H9 (cell line): ENCODE data around the gene MAGI1. TPM values are rescaled to one million over a fixed set of nuclear protein-coding genes. Genes with fewer than 3 reads are reported as not detected.

Source experiments
- DNase-seq: peaks from one replicate; pipeline ENCODE4 v3.0.0-alpha.2; 2017
- H2AFZ ChIP-seq: one replicate; pipeline ENCODE4 v1.6.1; 2013; ENCODE audit warnings: mild to moderate bottlenecking, low read length, control low read depth, moderate library complexity
- H2AK5ac ChIP-seq: 2 replicates; pipeline ENCODE4 v1.6.1; 2013; ENCODE audit warnings: low read length, control low read depth, mixed read lengths; ENCODE audit not compliant: insufficient read length
- H2BK120ac ChIP-seq: one replicate; pipeline ENCODE4 v1.6.1; 2013; ENCODE audit warnings: low read depth, mild to moderate bottlenecking, low read length, control low read depth, inconsistent platforms; ENCODE audit not compliant: poor library complexity, severe bottlenecking
- H2BK12ac ChIP-seq: 2 replicates; pipeline ENCODE4 v1.6.1; 2013; ENCODE audit warnings: low read length, control low read depth, mixed read lengths, low read depth; ENCODE audit not compliant: insufficient read length
- H2BK15ac ChIP-seq: 2 replicates; pipeline ENCODE4 v1.6.1; 2013; ENCODE audit warnings: low read depth, low read length, control low read depth
- H2BK20ac ChIP-seq: one replicate; pipeline ENCODE4 v1.6.1; 2013; ENCODE audit warnings: low read depth, mild to moderate bottlenecking, low read length, control low read depth, inconsistent platforms; ENCODE audit not compliant: poor library complexity, severe bottlenecking
- H2BK5ac ChIP-seq: 2 replicates; pipeline ENCODE4 v1.6.1; 2013; ENCODE audit warnings: low read length, control low read depth, mixed read lengths; ENCODE audit not compliant: insufficient read length
- H3K14ac ChIP-seq: 2 replicates; pipeline ENCODE4 v1.6.1; 2013; ENCODE audit warnings: low read length, control low read depth; ENCODE audit not compliant: insufficient read depth
- H3K18ac ChIP-seq: 2 replicates; pipeline ENCODE4 v1.6.1; 2013; ENCODE audit warnings: low read depth, mild to moderate bottlenecking, mixed read lengths, low read length, control low read depth; ENCODE audit not compliant: insufficient read length
- H3K23ac ChIP-seq: 2 replicates; pipeline ENCODE4 v1.6.1; 2013; ENCODE audit warnings: low read length, control low read depth, mixed read lengths, low read depth; ENCODE audit not compliant: insufficient read length
- H3K23me2 ChIP-seq: 2 replicates; pipeline ENCODE4 v1.6.1; 2013; ENCODE audit warnings: low read depth, mild to moderate bottlenecking, mixed read lengths, low read length, control low read depth; ENCODE audit not compliant: insufficient read length, poor library complexity, severe bottlenecking
- H3K27ac ChIP-seq: 2 replicates; pipeline ENCODE4 v1.5.1; 2013; ENCODE audit warnings: low read length, control low read depth, mixed read lengths, low read depth; ENCODE audit not compliant: insufficient read length
- H3K27me3 ChIP-seq: 2 replicates; pipeline ENCODE4 v1.6.1; 2013; ENCODE audit warnings: low read length, control low read depth, inconsistent platforms; ENCODE audit not compliant: insufficient read depth
- H3K4ac ChIP-seq: 2 replicates; pipeline ENCODE4 v1.6.1; 2013; ENCODE audit warnings: low read depth, mild to moderate bottlenecking, control low read depth, inconsistent platforms, low read length, moderate library complexity
- H3K4me1 ChIP-seq: 2 replicates; pipeline ENCODE4 v1.6.1; 2013; ENCODE audit warnings: low read length, control low read depth, inconsistent platforms; ENCODE audit not compliant: insufficient read depth
- H3K4me2 ChIP-seq: 2 replicates; pipeline ENCODE4 v1.6.1; 2013; ENCODE audit warnings: low read length, control low read depth, mixed read lengths; ENCODE audit not compliant: insufficient read length, insufficient read depth
- H3K56ac ChIP-seq: 2 replicates; pipeline ENCODE4 v1.6.1; 2013; ENCODE audit warnings: low read depth, mild to moderate bottlenecking, mixed read lengths, low read length, control low read depth; ENCODE audit not compliant: insufficient read length
- H3K79me1 ChIP-seq: 2 replicates; pipeline ENCODE4 v1.6.1; 2013; ENCODE audit warnings: low read depth, mild to moderate bottlenecking, moderate library complexity, low read length, control low read depth, inconsistent platforms; ENCODE audit not compliant: insufficient read depth, poor library complexity, severe bottlenecking
- H3K79me2 ChIP-seq: 2 replicates; pipeline ENCODE4 v1.6.1; 2013; ENCODE audit warnings: low read length, control low read depth, inconsistent platforms; ENCODE audit not compliant: insufficient read depth
- H3K9ac ChIP-seq: 2 replicates; pipeline ENCODE4 v1.6.1; 2013; ENCODE audit warnings: low read length, control low read depth, mixed read lengths; ENCODE audit not compliant: insufficient read length; ENCODE audit errors: extremely low read depth
- H3K9me3 ChIP-seq: one replicate; pipeline ENCODE4 v1.6.1; 2013; ENCODE audit warnings: low read depth, low read length, inconsistent platforms; ENCODE audit not compliant: control insufficient read depth
- H3T11ph ChIP-seq: one replicate; pipeline ENCODE4 v1.6.1; 2013; ENCODE audit warnings: mild to moderate bottlenecking, low read length, control low read depth, inconsistent platforms
- H4K20me1 ChIP-seq: one replicate; pipeline ENCODE4 v1.6.1; 2013; ENCODE audit not compliant: control insufficient read depth, insufficient read length, insufficient read depth
- H4K5ac ChIP-seq: 2 replicates; pipeline ENCODE4 v1.6.1; 2013; ENCODE audit warnings: low read depth, mild to moderate bottlenecking, mixed read lengths, low read length, control low read depth; ENCODE audit not compliant: insufficient read length
- H4K8ac ChIP-seq: replicated peaks from 2 replicates; pipeline ENCODE4 v1.6.1; 2013; ENCODE audit warnings: low read length, control low read depth, mixed read lengths, low read depth; ENCODE audit not compliant: insufficient read length
- H4K91ac ChIP-seq: 2 replicates; pipeline ENCODE4 v1.6.1; 2013; ENCODE audit warnings: low read depth, mild to moderate bottlenecking, moderate library complexity, mixed read lengths, low read length, control low read depth; ENCODE audit not compliant: insufficient read length
- H3K27ac Mint-ChIP-seq, 3 experiments: 2 replicates in 2 of 3; 3 replicates in 1 of 3; pipeline ENCODE4 v1.8.0; 2020 to 2021; ENCODE audit warnings: mixed read lengths in 3 of 3, mild to moderate bottlenecking in 1 of 3, moderate library complexity in 1 of 3
- H3K27me3 Mint-ChIP-seq: 2 replicates; pipeline ENCODE4 v1.8.0; 2021; ENCODE audit warnings: low read depth, mild to moderate bottlenecking, moderate library complexity, mixed read lengths
- H3K36me3 Mint-ChIP-seq, 3 experiments: 2 replicates in 2 of 3; 3 replicates in 1 of 3; pipeline ENCODE4 v1.8.0; 2020 to 2021; ENCODE audit warnings: low read depth in 3 of 3, mixed read lengths in 3 of 3; ENCODE audit not compliant: insufficient read depth in 1 of 3
- H3K4me1 Mint-ChIP-seq, 2 experiments: 2 replicates each; pipeline ENCODE4 v1.8.0; 2020; ENCODE audit warnings: mixed read lengths in 2 of 2
- H3K4me3 Mint-ChIP-seq, 2 experiments: 2 replicates in 1 of 2; 3 replicates in 1 of 2; pipeline ENCODE4 v1.8.0; 2020 to 2021; ENCODE audit warnings: mild to moderate bottlenecking in 2 of 2, mixed read lengths in 2 of 2, moderate library complexity in 1 of 2
- H3K9me3 Mint-ChIP-seq, 2 experiments: 2 replicates in 1 of 2; 3 replicates in 1 of 2; pipeline ENCODE4 v1.8.0; 2020; ENCODE audit warnings: mild to moderate bottlenecking in 2 of 2, mixed read lengths in 2 of 2, moderate library complexity in 1 of 2
- WGBS: extraction: QIAGEN DNeasy Blood & Tissue Kit; methylation state at CpG from one replicate; pipeline ENCODE4 v1.1.7; 2013; ENCODE audit warnings: missing lambda C conversion rate, low lambda C conversion rate, mixed read lengths; ENCODE audit not compliant: insufficient read length; ENCODE audit errors: extremely low coverage; 5-methylcytosine and 5-hydroxymethylcytosine counted together
- total RNA-seq: library from RNA; stranded (reverse); gene quantifications from 2 replicates; pipeline ENCODE4 v1.2.1, GENCODE V29; 2021
- TF ChIP-seq, protein P1 (sequence below): fragments of 200-600 bp; sonication (generic); conservative IDR thresholded peaks from 3 replicates; pipeline ENCODE4 v1.8.0; 2021; ENCODE audit warnings: antibody characterized with exemption, mild to moderate bottlenecking

The MAGI1 gene
- total RNA-seq, 1 experiment from 2014 or later = 65.7 TPM

DNA sequence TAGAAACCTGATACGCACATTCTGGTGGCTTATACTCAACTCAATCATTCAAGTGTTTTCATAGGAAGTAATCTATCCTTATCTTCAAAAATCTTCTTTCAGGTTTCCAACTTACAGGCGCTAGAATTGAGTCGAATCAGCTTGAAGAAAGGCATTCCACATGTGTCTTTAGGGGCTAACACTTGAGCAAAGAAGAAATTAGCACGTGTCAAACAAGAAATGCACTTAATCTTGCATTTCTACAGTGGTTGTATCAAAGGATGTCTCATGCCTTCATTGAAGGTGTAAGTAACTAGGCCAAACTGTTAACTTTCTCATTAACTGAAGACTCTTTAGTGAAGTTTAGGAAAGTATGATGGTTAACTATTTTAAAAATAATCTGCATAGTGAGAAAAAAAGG, 557.6 kb downstream of the MAGI1 start:
- Histone ChIP-seq H3K4me1 (peaks cover 19% of the 10 kb centered on the region; the same call in 1 of the 2 replicates), H3T11ph (no peak overlapping the region), H2BK15ac (no peak overlapping the region), H4K5ac (no peak overlapping the region), H3K56ac (no peak overlapping the region), H3K18ac (no peak overlapping the region), H3K14ac (no peak overlapping the region), H2BK120ac (no peak overlapping the region), H3K23me2 (peaks cover 3% of the 10 kb centered on the region), H4K8ac (no peak overlapping the region), H3K27me3 (no peaks in the 10 kb centered on the region), H2AFZ (no peak overlapping the region), H3K27ac (no peak overlapping the region), H2BK5ac (no peak overlapping the region), H3K4ac (no peak overlapping the region), H3K79me1 (peaks cover 3% of the 10 kb centered on the region), H2BK20ac (no peak overlapping the region), H3K23ac (no peak overlapping the region), H2BK12ac (no peak overlapping the region), H4K91ac (no peak overlapping the region), H4K20me1 (no peaks in the 10 kb centered on the region), H2AK5ac (no peak overlapping the region), H3K9me3 (no peaks in the 10 kb centered on the region), H3K9ac (no peak overlapping the region), H3K4me2 (no peak overlapping the region), H3K79me2 (no peaks in the 10 kb centered on the region)
- no peaks in the 10 kb centered on the region for H3K27me3 Mint-ChIP-seq
- H3K27ac Mint-ChIP-seq = peak overlapping the region in 2 of 3 experiments; percentile 52 to 68; a peak in 2 of 7 replicates
- peaks cover 76 to 85% of the 10 kb centered on the region in 2 experiments for H3K4me1 Mint-ChIP-seq
- TF ChIP-seq, protein P1, sequence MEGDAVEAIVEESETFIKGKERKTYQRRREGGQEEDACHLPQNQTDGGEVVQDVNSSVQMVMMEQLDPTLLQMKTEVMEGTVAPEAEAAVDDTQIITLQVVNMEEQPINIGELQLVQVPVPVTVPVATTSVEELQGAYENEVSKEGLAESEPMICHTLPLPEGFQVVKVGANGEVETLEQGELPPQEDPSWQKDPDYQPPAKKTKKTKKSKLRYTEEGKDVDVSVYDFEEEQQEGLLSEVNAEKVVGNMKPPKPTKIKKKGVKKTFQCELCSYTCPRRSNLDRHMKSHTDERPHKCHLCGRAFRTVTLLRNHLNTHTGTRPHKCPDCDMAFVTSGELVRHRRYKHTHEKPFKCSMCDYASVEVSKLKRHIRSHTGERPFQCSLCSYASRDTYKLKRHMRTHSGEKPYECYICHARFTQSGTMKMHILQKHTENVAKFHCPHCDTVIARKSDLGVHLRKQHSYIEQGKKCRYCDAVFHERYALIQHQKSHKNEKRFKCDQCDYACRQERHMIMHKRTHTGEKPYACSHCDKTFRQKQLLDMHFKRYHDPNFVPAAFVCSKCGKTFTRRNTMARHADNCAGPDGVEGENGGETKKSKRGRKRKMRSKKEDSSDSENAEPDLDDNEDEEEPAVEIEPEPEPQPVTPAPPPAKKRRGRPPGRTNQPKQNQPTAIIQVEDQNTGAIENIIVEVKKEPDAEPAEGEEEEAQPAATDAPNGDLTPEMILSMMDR = no peak
- no peaks in the 10 kb centered on the region for H3K9me3 Mint-ChIP-seq
- H3K36me3 Mint-ChIP-seq = peaks cover 0 to 5% (median 0%) of the 10 kb centered on the region in 3 experiments; a peak in 4 of 7 replicates
- no peak for DNase-seq
- H3K4me3 Mint-ChIP-seq = no peak overlapping the region
- WGBS = no CpG with 5 or more reads among the region's 4 CpGs
